Memory B cell (primary cell): Measurements from ENCODE around the gene TOMM22.

Source experiments
- ATAC-seq: fragments of 150-1000 bp; cut with Tn5 transposase; 2 replicates; pipeline ENCODE4 v1.10.0; 2021; ENCODE audit warnings: low read depth, mild to moderate bottlenecking, moderate library complexity
- DNase-seq, 2 donors: peaks; one replicate each; pipeline ENCODE4 v3.0.0; 2022; ENCODE audit warnings: low spot score in 2 of 2
- H3K27ac Mint-ChIP-seq: one replicate; pipeline ENCODE4 v1.8.0; 2022; ENCODE audit warnings: mild to moderate bottlenecking, moderate library complexity, mixed read lengths
- H3K27me3 Mint-ChIP-seq: one replicate; pipeline ENCODE4 v1.8.0; 2022; ENCODE audit warnings: mixed read lengths
- H3K36me3 Mint-ChIP-seq: one replicate; pipeline ENCODE4 v1.8.0; 2022; ENCODE audit warnings: mild to moderate bottlenecking, mixed read lengths
- H3K4me1 Mint-ChIP-seq: one replicate; pipeline ENCODE4 v1.8.0; 2022; ENCODE audit warnings: mixed read lengths
- H3K4me3 Mint-ChIP-seq: one replicate; pipeline ENCODE4 v1.8.0; 2022; ENCODE audit warnings: mild to moderate bottlenecking, moderate library complexity, mixed read lengths
- H3K9me3 Mint-ChIP-seq: one replicate; pipeline ENCODE4 v1.8.0; 2022; ENCODE audit warnings: mixed read lengths

TOMM22 gene

DNA sequence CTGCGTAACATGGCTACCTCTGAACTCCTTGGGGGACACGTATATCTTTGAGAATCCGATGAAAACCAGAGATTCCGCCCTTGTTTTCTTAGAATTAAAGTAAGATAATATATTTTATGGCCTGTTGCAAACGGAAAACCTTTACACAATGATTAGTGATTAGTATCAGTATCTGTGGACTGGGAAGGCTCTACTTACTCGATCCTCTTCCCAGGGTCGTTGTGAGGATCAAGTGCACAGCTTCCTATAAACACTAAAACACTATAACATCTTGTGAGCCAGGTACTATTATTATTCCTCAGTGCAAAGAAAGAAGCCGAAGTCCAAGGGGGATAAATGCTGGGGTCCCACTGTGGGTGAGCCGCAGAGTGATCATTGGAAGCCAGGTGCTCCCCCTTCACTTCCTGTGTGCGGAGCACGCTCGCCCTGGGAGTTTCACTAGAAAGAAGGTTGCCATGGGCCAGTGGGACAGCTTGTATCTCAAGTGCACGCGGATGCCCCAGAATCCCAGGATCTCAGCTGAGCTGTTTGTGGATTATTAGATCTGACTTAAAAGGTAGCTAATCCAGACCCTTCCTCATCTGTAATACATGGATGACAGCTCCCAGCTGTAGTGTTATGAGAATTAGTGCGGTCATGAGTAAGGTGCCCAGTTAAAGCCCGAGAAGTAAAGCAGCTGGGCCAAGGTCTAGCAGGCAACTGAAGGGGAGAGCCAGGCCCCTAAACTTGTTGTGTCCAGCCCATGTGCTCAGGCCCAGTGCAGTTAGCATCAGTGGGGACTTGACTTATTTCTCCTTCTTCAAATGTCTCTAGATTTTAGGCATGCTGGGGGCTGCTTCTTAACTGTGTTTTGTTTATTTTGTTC, 24.5 kb upstream of the TOMM22 start:
- Mint-ChIP-seq H3K36me3 (no peaks in the 10 kb centered on the region), H3K27me3 (no peaks in the 10 kb centered on the region)
- peak in 1 of 2 donors; percentile 22 for DNase-seq

DNA sequence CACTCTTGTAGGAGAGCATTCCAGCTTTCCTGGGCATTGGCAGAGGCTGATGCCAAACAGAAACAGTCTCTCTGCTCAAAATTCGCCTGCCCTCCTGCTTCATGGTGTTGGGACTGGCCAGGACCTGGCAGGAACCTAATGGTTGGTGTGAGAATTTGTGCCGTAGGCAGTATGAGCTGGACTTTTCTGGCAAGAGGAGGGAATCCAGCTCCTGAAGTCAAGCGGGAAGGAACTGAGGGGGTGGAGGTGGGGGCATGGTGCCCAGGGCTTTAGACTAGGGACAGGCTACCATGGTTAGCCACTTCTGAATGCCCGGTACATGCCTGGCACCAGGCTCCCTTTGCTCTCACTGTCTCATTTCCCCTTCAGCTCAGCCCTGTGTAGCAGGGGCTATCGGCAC, 6.9 kb upstream of the TOMM22 start:
- Mint-ChIP-seq H3K27ac (no peak overlapping the region), H3K36me3 (peaks cover 16% of the 10 kb centered on the region), H3K9me3 (peaks cover 1% of the 10 kb centered on the region), H3K27me3 (no peaks in the 10 kb centered on the region), H3K4me3 (no peak overlapping the region), H3K4me1 (no peaks in the 10 kb centered on the region)
- DNase-seq (no peak), ATAC-seq (no peak)

More for the DNA sequence above, 24.5 kb upstream of the TOMM22 start:
- H3K4me3 Mint-ChIP-seq, result peak overlapping the region; percentile 94
- peaks cover 13% of the 10 kb centered on the region for H3K4me1 Mint-ChIP-seq
- no peaks in the 10 kb centered on the region for H3K9me3 Mint-ChIP-seq
- ATAC-seq, result no peak
- peak overlapping the region; percentile 99 for H3K27ac Mint-ChIP-seq

DNA sequence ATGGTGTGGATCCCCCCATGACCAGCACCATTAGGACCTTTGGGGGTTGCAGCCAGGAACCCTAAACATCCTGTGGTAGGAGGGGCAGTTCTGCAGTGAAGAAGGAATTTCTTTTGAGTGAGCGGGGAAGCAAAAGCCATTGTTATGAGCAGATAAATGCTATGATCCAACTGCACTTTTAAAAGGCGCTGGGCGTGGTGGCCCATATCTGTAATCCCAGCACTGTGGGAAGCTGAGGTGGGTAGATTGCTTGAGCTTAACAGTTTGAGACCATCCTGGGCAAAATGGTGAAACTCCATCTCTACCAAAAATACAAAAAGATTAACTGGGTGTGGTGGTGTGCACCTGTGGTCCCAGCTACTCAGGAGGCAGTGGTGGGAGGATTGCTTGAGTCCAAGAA, 5.9 kb upstream of the TOMM22 start:
- peaks cover 1% of the 10 kb centered on the region for H3K9me3 Mint-ChIP-seq
- DNase-seq, result no peak
- peaks cover 13% of the 10 kb centered on the region for H3K36me3 Mint-ChIP-seq
- H3K27me3 Mint-ChIP-seq, result no peaks in the 10 kb centered on the region
- no peak overlapping the region for H3K4me3 Mint-ChIP-seq
- H3K4me1 Mint-ChIP-seq, result no peaks in the 10 kb centered on the region
- no peak overlapping the region for H3K27ac Mint-ChIP-seq
- no peak for ATAC-seq

DNA sequence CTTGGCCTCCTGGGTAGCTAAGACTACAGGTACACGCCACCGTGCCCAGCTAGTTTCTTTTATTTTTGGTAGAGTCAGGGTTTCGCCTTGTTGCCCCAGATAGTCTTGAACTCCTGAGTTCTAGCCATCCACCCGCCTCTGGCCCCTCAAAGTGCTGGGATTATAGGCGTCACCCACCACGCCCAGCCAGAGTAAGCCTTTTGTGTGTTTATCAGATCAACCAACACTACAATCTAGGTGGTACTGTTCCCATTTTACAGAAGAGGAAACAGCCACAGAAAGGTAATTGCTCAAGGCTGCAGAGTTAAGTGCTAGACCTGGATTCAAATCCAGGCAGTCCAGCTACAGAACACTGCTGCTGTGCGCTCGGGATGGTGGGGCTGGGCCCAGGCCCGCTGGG, 3.1 kb downstream of the TOMM22 start:
- H3K4me3 Mint-ChIP-seq, result no peak overlapping the region
- peaks cover 8% of the 10 kb centered on the region for H3K36me3 Mint-ChIP-seq
- no peaks in the 10 kb centered on the region for H3K27me3 Mint-ChIP-seq
- DNase-seq (no peak), ATAC-seq (no peak)
- H3K4me1 Mint-ChIP-seq, result peaks cover 14% of the 10 kb centered on the region
- H3K9me3 Mint-ChIP-seq, result no peaks in the 10 kb centered on the region
- no peak overlapping the region for H3K27ac Mint-ChIP-seq

DNA sequence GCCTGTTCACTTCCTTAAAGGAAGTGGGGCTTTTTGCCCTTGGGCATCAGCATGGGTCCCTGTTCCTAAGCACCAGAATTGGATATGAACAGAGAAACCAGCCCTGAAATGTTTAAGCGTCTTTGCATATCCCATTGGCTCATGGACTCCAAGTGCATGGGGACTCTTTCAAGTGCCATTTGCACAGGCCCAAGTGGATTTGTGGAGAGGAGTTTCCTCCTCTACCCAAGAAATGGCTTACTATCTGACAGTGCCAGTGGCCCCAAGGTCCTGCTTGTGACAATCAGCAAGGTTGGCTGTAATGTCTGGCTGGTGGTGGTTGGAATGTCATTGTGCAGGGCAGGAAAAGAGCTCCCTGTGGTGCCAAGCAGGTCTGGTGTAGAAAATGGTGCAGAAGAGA, 4.0 kb downstream of the TOMM22 start:
- no peak for ATAC-seq
- H3K36me3 Mint-ChIP-seq, result peaks cover 8% of the 10 kb centered on the region

DNA sequence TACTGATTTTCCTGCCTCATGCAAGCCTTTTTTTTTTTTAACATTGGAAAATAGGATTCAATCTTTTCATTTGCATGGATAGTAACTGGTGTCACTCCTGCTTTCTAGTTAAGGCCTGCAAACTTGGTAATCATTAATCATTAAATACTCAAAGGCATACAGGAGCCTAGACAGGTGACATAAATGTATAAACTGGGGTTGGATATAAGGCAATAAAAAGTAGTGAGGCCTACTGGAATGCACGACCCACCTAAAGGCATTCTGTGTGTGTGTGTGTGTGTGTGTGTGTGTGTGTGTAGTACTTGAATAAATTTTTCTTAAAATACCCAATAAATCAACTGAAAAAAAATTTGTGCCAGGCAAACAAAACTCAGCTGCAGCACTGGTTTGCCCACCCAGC, 7.9 kb downstream of the TOMM22 start:
- no peaks in the 10 kb centered on the region for H3K9me3 Mint-ChIP-seq
- H3K4me3 Mint-ChIP-seq, result no peak overlapping the region
- DNase-seq (no peak), ATAC-seq (no peak)
- H3K36me3 Mint-ChIP-seq, result peaks cover 9% of the 10 kb centered on the region
- no peak overlapping the region for H3K27ac Mint-ChIP-seq
- peaks cover 10% of the 10 kb centered on the region for H3K4me1 Mint-ChIP-seq
- H3K27me3 Mint-ChIP-seq, result no peaks in the 10 kb centered on the region

More for the DNA sequence above, 4.0 kb downstream of the TOMM22 start:
- Mint-ChIP-seq H3K27ac (no peak overlapping the region), H3K4me3 (no peak overlapping the region), H3K9me3 (no peaks in the 10 kb centered on the region), H3K4me1 (peaks cover 14% of the 10 kb centered on the region), H3K27me3 (no peaks in the 10 kb centered on the region)
- no peak for DNase-seq

DNA sequence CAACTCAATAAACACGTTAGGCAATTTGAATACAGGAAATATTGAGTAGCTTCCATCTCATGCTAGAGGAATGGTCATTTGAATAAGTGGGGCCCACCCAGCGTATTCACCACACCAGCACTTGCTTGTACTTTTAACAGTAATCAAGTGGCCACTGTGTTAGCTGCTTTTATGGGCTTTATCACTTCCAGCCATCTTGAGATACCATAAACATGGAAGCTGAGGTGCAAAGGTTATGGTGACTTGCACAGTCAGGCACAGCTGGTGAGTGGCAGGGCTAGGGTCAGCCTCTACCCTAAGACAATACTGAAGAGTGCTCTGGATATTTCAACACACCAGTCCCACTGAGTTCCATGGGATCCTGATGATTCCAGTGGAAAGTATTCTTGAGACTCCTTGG, 12.3 kb downstream of the TOMM22 start:
- Mint-ChIP-seq H3K36me3 (peaks cover 12% of the 10 kb centered on the region), H3K4me3 (no peak overlapping the region), H3K9me3 (no peaks in the 10 kb centered on the region), H3K4me1 (peaks cover 33% of the 10 kb centered on the region), H3K27ac (no peak overlapping the region), H3K27me3 (no peaks in the 10 kb centered on the region)
- no peak for DNase-seq
- ATAC-seq, result peak; percentile 41

DNA sequence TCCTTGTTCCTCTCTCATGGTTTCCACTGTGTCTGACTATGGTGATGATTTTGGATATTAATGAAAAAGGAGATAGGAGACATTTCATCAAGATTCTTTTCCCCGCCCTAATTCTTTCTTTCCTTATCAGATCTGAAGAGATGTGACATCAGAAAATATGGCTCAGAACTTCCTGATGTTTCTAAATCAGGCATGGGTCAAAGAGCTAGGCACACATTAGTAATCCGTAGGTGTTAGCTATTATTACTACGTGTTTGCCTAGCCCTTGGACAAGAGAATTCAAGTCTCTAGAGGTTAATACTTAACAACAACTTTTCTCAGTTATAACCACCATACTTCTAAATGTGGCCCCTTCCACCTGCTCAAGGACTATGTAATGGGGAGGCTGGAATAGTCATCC, 13.2 kb downstream of the TOMM22 start:
- no peak overlapping the region for H3K4me3 Mint-ChIP-seq
- no peaks in the 10 kb centered on the region for H3K9me3 Mint-ChIP-seq
- no peak overlapping the region for H3K27ac Mint-ChIP-seq
- peaks cover 12% of the 10 kb centered on the region for H3K36me3 Mint-ChIP-seq
- H3K27me3 Mint-ChIP-seq, result no peaks in the 10 kb centered on the region
- DNase-seq, result no peak
- H3K4me1 Mint-ChIP-seq, result peaks cover 40% of the 10 kb centered on the region
- no peak for ATAC-seq

DNA sequence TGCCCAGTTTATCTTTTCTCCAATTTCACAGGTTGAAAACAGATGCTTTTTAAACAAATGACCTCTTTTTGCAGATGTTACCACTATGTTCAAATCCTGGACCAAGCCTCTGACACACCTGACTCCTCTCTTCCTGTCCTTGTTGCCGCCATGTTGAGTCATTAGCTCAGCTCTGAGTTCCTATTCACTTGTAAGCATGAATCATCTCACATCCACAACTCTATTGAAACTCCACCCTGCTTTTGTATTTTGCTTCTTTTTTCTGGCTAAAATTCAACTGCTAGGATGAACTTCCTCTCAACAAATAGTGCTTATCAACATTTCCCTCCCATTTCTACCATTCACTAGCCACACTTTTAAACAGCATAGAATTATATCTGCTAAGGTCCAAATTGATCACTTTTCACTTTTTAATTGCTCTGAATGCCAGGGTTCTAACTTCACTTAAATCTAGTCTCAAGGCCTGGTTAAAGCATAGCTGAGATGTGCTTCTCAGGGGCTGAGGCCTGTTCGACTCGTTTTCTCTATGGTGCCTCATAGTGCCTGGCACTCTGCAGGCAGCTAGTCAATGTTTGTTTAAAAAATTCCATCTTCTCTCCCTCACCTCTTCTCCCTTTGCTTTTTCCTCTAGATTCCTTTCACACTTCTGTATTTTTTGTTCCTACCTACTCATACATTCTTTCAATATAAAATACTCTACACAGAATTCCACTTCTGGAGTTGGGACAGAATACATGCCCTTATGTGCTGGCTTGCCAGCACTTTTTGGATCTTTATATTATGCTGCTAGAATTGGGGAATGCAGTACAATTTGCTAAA, 15.1 kb downstream of the TOMM22 start:
- no peak overlapping the region for H3K4me3 Mint-ChIP-seq
- H3K4me1 Mint-ChIP-seq, result peaks cover 48% of the 10 kb centered on the region
- H3K36me3 Mint-ChIP-seq, result peaks cover 10% of the 10 kb centered on the region
- H3K9me3 Mint-ChIP-seq, result no peaks in the 10 kb centered on the region
- ATAC-seq (no peak), DNase-seq (no peak)
- H3K27ac Mint-ChIP-seq, result peak overlapping the region; percentile 58
- no peaks in the 10 kb centered on the region for H3K27me3 Mint-ChIP-seq

DNA sequence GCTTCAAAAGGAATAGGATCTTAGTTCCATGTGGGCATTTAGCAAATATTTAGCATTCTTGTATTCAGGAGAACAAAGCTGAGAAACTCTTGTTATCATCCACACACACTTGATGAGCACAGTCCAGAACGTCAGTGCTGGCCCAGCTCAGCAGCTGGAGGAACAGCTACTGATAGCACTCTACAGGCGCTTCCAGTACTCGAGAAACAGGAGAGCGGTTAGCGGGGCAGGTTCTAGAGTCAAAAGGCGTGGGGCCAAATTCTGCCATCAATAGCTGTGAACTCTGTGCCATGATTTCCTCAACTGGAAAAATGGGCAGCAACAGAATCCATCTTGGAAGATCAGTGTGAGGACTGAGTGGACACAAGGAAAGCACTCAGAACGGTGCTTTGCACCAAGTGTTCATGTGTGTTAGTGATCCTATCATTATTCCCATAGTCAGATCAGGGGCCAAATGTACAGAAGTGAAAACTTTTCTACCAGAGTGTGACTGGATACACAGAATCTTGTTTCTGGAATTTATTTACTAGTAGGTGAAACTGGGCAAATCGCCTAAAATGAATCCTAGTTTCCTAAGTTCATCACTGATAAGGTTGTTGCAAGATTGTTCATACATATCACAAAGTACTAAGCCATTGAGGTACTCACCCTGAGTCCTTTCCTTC, 15.8 kb downstream of the TOMM22 start:
- Mint-ChIP-seq H3K4me1 (peaks cover 48% of the 10 kb centered on the region), H3K4me3 (no peak overlapping the region), H3K27ac (peak overlapping the region; percentile 58), H3K9me3 (no peaks in the 10 kb centered on the region), H3K27me3 (no peaks in the 10 kb centered on the region), H3K36me3 (peaks cover 10% of the 10 kb centered on the region)
- ATAC-seq (no peak), DNase-seq (no peak)

DNA sequence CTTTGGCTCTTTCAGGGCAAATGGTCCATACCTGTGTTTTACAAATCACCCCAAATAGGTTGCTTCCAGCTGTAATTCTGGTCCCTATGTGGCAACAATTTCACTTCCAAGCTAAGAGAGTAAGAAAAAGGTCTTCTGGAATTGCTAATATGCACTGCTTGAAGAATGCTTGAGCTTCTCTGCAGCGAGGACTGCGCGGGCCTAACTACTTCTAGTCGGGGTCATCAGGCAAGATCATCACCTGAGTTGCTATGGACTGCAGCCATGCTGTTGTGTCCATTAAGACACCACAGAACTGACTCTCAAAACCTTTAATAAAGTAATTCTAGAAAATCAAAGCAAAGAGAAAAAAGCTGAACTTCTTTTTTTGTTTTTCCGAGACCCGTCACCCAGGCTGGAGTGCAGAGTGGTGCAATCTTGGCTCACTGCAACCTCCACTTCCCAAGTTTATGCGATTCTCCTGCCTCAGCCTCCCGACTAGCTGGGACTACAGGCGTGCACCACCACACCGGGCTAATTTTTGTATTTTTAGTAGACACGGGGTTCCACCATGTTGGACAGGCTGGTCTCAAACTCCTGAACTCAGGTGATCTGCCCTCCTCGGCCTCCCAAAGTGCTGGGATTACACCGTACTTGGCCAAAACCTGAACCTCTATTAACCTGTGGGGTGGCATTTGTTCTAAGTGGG, 16.8 kb downstream of the TOMM22 start:
- Mint-ChIP-seq H3K9me3 (no peaks in the 10 kb centered on the region), H3K4me3 (no peak overlapping the region), H3K36me3 (peaks cover 8% of the 10 kb centered on the region), H3K4me1 (peaks cover 42% of the 10 kb centered on the region), H3K27ac (peak overlapping the region; percentile 99), H3K27me3 (no peaks in the 10 kb centered on the region)
- ATAC-seq (no peak), DNase-seq (no peak)

DNA sequence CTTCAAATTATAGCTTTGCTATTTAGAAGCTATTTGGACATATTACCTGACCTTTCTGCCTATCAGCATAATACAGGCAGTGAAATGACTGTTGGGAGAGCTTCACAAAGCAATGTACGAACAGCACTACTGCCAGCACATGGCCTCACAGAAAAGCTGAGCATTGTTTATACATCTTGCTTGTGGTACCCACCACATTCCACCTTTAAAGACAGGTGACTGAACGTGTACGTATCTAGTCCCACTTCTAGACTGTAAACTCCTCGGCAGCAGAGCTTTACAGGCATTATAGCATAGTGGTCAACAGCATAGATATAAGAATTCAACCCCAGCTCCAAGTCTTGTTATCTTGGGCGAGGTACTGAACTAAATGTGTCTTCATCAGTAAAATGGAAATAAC, 17.4 kb downstream of the TOMM22 start:
- H3K4me3 Mint-ChIP-seq, result peak overlapping the region; percentile 88
- ATAC-seq, result no peak
- H3K4me1 Mint-ChIP-seq, result peaks cover 40% of the 10 kb centered on the region
- H3K36me3 Mint-ChIP-seq, result peaks cover 7% of the 10 kb centered on the region
- no peaks in the 10 kb centered on the region for H3K9me3 Mint-ChIP-seq
- no peak for DNase-seq
- peak overlapping the region; percentile 99 for H3K27ac Mint-ChIP-seq
- H3K27me3 Mint-ChIP-seq, result no peaks in the 10 kb centered on the region

DNA sequence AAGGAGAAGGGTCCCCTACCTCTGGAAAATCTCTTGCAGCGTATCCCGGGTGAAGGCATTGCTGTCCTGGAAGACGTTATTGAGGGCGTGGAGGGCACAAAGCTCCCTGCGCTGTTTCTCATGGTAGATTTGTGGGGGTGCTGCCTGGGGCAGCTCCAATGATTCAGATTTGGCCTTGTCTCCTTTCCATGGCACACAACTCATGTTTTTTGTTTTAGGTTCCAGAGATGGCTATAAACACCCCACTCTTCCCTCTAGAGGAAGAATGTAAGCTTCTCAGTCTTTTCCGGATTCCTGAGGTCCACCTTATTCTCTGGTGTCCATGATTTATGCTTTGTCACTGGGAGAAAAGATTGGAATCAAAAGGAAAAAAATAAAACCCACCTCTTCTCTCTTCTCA, 18.0 kb downstream of the TOMM22 start:
- no peak for DNase-seq
- Mint-ChIP-seq H3K27me3 (no peaks in the 10 kb centered on the region), H3K9me3 (no peaks in the 10 kb centered on the region)

More for the DNA sequence above, 18.0 kb downstream of the TOMM22 start:
- no peak for ATAC-seq
- Mint-ChIP-seq H3K4me3 (peak overlapping the region; percentile 88), H3K27ac (peak overlapping the region; percentile 99), H3K4me1 (peaks cover 40% of the 10 kb centered on the region), H3K36me3 (peaks cover 7% of the 10 kb centered on the region)
